ENCODE results near the gene NOP53.
A peak's percentile ranks its signal among the peaks of the same experiment; 100 is the strongest.
"Not testable (repeated sequence)": the region's sequence is repeated elsewhere in the genome, so short reads cannot be mapped to it uniquely, and the experiment has no call there.

Gene NOP53

DNA sequence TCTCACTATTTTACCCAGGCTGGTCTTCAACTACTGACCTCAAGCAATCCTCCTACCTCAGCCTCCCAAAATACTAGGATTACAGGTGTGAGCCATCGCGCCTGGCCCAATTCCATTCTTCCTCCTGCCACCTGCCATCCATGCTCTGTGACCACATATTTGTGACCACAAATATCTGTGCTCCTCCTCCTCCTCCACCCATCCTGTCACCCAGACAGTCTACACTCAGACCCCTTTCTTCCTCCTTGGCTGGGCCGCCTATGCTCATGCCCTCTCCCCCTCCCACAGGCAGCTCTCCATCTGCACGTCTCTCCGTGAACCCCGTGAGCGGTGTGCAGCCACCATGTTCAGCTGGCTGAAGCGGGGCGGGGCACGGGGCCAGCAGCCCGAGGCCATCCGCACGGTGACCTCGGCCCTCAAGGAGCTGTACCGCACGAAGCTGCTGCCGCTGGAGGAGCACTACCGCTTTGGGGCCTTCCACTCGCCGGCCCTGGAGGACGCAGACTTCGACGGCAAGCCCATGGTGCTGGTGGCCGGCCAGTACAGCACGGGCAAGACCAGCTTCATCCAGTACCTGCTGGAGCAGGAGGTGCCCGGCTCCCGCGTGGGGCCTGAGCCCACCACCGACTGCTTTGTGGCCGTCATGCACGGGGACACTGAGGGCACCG is 28.9 kb upstream of the NOP53 start:
- no peak for DNase-seq (ENCODE audit: low read depth in 3 of 3, low spot score in 1 of 3)

DNA sequence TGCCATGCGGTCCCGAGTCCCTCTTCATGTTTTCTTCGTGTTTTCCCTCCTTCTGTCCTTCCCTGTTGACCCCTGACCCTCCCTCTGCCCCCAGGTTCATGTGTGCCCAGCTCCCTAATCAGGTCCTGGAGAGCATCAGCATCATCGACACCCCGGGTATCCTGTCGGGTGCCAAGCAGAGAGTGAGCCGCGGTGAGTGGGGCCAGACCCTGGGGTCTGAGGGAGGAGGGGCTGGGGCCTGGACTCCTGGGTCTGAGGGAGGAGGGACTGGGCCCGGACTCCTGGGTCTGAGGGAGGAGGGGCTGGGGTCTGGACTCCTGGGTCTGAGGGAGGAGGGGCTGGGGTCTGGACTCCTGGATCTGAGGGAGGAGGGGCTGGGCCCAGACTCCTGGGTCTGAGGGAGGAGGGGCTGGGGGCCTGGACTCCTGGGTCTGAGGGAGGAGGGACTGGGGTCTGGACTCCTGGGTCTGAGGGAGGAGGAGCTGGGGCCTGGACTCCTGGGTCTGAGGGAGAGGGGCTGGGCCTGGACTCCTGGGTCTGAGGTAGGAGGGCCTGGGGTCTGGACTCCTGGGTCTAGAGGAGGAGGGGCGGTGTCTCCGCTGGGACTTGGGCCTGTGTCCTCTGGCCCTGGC is 26.8 kb upstream of the NOP53 start:
- not testable (repeated sequence) for DNase-seq (ENCODE audit: low read depth in 3 of 3, low spot score in 1 of 3)

DNA sequence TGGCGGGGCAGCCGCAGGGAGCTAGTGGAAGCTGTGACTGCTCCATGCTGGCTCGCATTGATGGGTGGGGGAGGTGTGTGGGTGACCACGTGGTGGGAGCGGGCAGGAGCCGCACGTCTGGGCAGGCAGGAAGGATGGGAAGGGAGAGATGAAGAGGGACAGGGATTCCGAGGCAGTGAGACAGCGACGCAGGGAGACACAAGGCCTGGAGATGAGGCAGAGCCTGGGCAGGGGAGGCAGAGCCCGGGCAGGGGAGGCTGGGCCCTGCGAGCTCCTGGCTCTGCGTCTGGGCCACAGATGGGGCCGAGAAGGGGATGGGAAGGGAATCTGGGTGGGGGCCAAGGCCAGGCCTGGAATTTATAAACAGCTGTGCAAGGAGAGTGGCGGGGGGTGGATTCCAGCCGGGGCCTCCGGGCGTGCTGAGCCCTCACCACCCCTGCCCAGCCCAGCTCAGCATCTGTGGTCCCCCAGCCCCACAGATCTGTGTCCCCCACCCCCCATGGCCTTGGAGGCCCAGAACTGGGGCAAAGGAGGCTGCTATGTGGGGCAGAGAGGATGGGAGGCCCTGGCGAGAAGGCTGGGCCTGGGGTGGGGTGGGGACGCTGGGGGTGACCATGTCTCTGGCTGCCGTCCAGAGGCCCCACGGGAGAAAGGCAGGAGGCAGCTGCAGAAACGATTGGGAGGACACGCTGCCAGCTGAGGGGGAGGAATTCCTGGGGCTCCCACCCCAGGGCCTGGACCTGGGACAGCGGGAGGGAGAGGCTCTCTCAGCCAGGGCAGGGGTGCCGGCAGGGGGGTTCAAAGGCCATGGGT is 26.1 kb upstream of the NOP53 start:
- DNase-seq (ENCODE audit: low read depth in 3 of 3, low spot score in 1 of 3), result no peak

GRCh38 chr19:47720669-47721422 is 24.5 kb upstream of the NOP53 start:
- DNase-seq (ENCODE audit: low read depth in 3 of 3, low spot score in 1 of 3), result no peak

DNA sequence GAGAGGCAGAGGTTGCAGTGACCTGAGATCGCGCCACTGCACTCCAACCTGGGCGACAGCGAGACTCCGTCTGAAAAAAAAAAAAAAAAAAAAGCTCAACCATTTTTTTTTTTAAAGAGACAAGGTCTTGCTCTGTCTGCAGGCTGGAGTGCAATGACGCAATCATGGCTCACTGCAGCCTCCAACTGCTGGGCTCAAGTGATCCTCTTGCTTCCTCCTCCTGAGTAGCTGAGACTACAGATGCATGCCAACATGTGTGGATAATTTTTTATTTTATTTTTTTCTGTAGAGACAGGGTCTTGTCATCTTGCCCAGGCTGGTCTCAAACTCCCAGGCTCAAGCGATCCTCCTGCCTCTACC is 21.8 kb upstream of the NOP53 start:
- DNase-seq (ENCODE audit: low read depth in 3 of 3, low spot score in 1 of 3), result no peak

DNA sequence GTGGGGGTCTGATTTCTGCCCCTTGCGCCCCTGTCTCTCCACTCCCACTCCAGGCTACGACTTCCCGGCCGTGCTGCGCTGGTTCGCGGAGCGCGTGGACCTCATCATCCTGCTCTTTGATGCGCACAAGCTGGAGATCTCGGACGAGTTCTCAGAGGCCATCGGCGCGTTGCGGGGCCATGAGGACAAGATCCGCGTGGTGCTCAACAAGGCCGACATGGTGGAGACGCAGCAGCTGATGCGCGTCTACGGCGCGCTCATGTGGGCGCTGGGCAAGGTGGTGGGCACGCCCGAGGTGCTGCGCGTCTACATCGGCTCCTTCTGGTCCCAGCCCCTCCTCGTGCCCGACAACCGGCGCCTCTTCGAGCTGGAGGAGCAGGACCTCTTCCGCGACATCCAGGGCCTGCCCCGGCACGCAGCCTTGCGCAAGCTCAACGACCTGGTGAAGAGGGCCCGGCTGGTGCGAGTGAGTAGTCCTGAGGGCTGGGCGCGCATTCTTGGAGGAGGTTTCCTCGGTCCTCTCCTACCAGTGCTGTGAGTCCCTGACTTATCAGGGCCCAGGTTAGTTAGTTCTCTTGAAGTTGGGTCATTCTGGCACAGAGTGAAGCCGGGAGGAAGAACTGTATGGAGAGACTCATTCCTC is 19.5 kb upstream of the NOP53 start:
- DNase-seq (ENCODE audit: low read depth in 3 of 3, low spot score in 1 of 3), result no peak

DNA sequence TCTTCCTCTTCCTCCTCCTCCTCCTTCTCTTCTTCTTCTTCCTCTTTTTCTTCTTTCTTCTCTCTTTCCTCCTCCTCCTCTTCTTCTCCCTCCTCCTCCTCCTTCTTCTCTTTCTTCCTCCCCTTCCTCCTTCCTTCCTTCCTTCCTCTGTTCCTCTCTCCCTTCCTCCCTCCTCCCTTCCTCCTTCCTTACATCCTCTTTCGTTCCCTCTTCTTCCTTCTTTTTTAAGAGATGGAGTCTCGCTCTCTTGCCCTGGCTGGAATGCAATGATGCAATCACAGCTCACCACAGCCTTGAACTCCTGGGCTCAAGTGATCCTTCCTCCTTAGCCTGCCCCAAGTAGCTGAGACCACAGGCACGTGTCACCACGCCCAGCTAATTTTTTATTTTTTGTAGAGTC is 18.9 kb upstream of the NOP53 start:
- no peak for DNase-seq (ENCODE audit: low read depth in 3 of 3, low spot score in 1 of 3)

DNA sequence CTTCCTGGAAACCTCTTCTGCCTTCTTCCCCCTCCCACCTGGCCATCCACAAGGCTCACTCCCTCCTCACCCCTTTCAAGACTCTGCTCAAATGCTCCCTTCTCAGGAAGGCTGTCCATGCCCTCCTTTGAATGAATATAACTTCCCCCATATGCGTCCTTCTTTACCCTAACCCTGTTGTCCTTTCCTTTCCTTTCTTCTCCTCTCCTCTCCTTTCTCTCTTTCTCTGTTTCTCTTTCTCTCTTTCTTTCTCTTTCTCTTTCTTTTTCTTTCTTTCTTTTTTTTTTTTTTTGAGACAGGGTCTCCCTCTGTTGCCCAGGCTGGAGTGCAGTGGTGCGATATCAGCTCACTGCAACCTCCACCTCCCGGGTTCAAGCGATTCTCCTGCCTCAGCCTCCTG is 17.1 kb upstream of the NOP53 start:
- DNase-seq (ENCODE audit: low read depth in 3 of 3, low spot score in 1 of 3), result not testable (repeated sequence)

DNA sequence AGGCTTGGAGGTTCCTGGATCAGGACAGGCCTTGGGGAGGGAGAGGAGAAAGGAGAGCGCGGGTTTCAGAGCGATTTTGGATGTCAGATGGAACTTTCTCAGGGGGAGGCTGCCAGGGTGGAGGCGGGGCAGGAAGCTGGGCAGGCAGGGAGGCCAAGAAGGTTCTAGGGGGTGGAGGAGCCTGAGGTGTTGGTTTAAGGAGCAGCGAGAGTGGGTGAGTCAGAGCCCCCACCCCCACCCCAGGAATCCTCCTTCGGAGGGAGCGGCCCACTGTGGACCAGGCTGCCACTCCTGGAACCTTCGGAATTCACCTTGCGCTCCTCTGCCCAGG is 15.9 kb upstream of the NOP53 start:
- DNase-seq (ENCODE audit: low read depth in 3 of 3, low spot score in 1 of 3), result no peak

DNA sequence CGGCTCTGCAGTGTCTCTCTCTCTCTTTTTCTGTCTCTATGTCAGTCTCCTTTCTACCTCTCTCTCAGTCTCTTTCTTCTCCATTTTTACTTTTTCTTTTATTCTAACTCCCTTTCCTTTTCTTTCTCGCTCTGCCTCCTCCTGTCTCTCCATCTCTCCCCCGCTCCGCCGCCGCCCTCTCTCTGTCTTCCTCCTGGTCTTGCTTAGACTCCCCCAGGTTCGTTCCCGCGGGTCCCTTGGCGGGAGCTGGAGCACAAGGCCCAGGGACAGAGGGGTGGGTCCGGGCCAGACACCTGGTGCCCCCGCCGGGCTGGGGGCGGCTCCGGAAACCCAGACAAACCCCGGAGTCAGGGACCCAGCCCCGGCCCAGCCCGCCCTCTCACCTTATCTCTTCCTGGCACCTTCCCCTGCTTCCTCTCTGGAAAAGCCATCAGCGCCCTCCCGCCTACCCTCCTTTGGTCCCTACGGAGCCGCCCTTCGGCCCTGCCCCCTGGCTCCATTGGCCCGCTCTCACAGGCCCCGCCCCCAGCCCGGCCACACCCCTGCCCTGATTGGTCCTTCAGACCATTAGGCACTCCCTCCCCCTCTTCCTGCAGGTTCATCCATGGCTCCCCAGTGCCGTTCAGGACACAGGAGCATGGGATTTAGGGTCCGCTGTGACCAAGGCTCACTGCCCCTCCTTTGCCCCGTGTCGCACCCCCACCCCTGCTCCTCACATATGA is 15.4 kb upstream of the NOP53 start:
- peak in 1 of 3 donors; percentile 41 for DNase-seq (ENCODE audit: low read depth in 3 of 3, low spot score in 1 of 3)

- no peak for DNase-seq (ENCODE audit: low read depth in 3 of 3, low spot score in 1 of 3)
Measured at GRCh38 chr19:47730521-47730889, 14.8 kb upstream of the NOP53 start.

- no peak for DNase-seq (ENCODE audit: low read depth in 3 of 3, low spot score in 1 of 3)
Measured at GRCh38 chr19:47730910-47731309, 14.4 kb upstream of the NOP53 start.

- DNase-seq (ENCODE audit: low read depth in 3 of 3, low spot score in 1 of 3), result no peak
Measured at GRCh38 chr19:47735131-47735530, 10.2 kb upstream of the NOP53 start.

DNA sequence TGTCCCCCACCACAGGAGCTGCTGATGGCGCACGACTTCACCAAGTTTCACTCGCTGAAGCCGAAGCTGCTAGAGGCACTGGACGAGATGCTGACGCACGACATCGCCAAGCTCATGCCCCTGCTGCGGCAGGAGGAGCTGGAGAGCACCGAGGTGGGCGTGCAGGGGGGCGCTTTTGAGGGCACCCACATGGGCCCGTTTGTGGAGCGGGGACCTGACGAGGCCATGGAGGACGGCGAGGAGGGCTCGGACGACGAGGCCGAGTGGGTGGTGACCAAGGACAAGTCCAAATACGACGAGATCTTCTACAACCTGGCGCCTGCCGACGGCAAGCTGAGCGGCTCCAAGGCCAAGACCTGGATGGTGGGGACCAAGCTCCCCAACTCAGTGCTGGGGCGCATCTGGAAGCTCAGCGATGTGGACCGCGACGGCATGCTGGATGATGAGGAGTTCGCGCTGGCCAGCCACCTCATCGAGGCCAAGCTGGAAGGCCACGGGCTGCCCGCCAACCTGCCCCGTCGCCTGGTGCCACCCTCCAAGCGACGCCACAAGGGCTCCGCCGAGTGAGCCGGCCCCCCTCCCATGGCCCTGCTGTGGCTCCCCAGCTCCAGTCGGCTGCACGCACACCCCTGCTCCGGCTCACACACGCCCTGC is 4.4 kb upstream of the NOP53 start:
- no peak for DNase-seq (ENCODE audit: low read depth in 3 of 3, low spot score in 1 of 3)

DNA sequence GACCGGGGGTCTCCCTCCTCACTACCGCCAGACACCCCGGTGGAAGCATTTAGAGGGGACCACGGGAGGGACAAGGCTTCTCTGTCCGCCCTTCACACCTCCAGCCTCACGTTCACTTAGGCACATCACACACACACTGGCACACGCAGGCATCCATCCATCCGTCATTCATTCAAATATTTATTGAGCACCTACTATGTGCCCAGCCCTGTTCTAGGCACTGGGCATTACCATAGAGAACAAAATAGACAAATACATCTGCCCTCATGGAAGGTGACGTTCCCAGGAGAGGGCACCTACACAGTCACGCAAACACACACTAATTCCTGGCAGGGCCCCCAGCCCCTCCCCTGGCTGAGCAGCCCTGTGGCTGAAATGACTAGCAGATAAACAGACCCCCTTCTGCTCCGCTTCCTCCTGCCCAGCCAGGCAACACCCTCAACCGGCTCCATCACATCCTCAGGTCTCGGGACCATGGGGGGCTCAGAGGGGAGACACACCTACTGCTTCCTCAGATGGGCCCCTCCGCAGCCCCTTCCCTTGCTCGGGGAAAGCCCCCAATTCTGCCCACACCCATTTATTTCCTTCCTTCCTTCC is 3.7 kb upstream of the NOP53 start:
- no peak for DNase-seq (ENCODE audit: low read depth in 3 of 3, low spot score in 1 of 3)

GRCh38 chr19:47742634-47743033 is 2.7 kb upstream of the NOP53 start:
- DNase-seq (ENCODE audit: low read depth in 3 of 3, low spot score in 1 of 3), result no peak

DNA sequence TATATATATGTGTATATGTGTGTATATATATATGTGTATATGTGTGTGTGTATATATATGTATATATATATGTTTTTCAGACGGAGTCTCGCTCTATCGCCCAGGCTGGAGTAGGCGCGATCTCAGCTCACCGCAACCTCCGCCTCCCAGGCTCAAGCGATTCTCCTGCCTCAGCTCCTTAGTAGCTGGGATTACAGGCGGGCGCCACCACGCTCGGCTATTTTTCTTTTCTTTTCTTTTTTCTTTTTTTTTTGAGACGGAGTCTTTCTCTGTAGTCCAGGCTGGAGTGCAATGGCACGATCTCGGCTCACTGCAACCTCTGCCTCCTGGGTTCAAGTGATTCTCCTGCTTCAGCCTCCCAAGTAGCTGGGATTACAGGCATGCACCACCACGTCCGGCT is 783 bp downstream of the NOP53 start:
- not testable (repeated sequence) for DNase-seq (ENCODE audit: low read depth in 3 of 3, low spot score in 1 of 3)

DNA sequence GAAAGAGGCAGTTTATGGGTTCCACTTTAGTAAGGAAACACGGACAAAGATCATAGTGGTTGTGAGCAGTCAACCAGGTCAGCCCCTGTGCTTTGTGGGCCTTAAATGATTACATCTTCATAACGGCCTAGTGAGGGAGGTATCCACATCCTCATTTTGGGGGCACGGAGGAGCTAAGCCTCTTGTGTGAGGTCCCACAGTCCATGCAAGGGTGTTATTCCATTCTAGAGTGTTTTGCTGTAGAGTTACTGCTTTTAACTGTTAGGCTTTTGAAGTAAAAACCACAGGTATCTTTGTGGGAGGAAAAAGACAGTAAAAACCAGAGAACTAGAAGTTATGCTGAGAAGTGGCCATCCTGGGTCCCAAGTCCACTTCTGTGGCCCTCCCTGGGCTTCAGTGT is 4.0 kb downstream of the NOP53 start:
- no peak for DNase-seq (ENCODE audit: low read depth in 3 of 3, low spot score in 1 of 3)

DNA sequence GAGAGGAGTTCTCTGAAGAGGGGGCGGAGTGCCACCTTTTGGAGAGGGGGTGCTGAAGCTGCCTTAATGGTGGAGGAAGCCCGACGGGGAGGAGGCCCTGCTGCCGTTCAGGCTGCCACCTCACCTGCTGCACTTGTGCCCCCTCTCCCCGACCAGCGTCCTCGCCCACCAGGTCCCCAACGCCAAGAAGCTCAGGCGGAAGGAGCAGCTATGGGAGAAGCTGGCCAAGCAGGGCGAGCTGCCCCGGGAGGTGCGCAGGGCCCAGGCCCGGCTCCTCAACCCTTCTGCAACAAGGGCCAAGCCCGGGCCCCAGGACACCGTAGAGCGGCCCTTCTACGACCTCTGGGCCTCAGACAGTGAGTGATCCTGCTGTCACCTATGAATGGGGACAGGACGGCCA is 5.4 kb downstream of the NOP53 start:
- no peak for DNase-seq (ENCODE audit: low read depth in 3 of 3, low spot score in 1 of 3)

Data from stimulated activated CD4-positive, alpha-beta T cell treated with anti-CD3 and anti-CD28 coated beads, TNF-alpha, amount 100 ng/mL, for 1 hour (primary cell).